GM03348 (cell line): ENCODE measurements around the gene PEX12.
"Not testable (repeated sequence)": the region's sequence is repeated elsewhere in the genome, so short reads cannot be mapped to it uniquely, and the experiment has no call there.

Experiments
- DNase-seq: peaks from one replicate; pipeline ENCODE4 v3.0.0; 2012; ENCODE audit warnings: low spot score

The PEX12 gene

GRCh38 chr17:35577830-35578196 is 558 bp downstream of the PEX12 start:
- DNase-seq, result peak; percentile 14

- no peak for DNase-seq
Measured at GRCh38 chr17:35575759-35576158, 2.6 kb downstream of the PEX12 start.

- no peak for DNase-seq
Measured at GRCh38 chr17:35569405-35569804, 9.0 kb downstream of the PEX12 start.

- DNase-seq, result peak; percentile 33
Measured at GRCh38 chr17:35568561-35568960, 9.8 kb downstream of the PEX12 start.

DNA sequence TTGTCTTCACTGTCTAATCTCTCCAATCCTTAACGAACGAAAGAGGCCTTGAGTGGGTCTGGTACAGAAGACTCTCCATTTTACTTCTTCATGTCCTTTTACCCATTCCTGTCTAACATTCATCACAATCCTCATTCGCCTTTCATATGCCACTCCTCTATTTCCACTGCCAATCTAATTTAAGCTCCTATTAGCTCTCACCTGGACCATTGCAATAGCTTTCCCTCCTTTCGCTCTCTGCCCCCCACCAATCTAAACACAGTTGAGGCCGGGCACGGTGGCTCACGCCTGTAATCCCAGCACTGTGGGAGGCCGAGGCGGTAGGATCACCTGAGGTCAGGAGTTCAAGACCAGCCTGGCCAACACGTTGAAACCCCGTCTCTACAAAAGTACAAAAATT is 11.4 kb downstream of the PEX12 start:
- DNase-seq, result no peak

DNA sequence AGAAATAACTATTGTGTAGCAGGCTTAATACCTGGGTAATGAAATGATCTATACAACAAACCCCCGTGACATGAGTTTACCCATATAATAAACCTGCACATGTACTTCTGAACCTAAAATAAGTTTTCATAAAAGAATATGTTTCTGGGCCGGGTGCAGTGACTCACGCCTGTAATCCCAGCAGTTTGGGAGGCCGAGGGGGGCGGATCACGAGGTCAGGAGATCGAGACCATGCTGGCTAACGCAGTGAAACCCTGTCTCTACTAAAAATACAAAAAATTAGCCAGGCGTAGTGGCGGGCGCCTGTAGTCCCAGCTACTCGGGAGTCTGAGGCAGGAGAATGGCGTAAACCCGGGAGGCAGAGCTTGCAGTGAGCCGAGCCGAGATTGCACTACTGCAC is 15.2 kb downstream of the PEX12 start:
- DNase-seq, result not testable (repeated sequence)

- no peak for DNase-seq
Measured at GRCh38 chr17:35560703-35561102, 17.7 kb downstream of the PEX12 start, which contains the start of gene SLFN14. TSS of gene SLFN14 (minus strand) at chr17:35560819. CDS start at chr17:35558062, 2,757 bp downstream.

- DNase-seq, result no peak
Measured at GRCh38 chr17:35559495-35560210, 18.7 kb downstream of the PEX12 start.

GRCh38 chr17:35557353-35557752 is 21.0 kb downstream of the PEX12 start:
- no peak for DNase-seq

DNA sequence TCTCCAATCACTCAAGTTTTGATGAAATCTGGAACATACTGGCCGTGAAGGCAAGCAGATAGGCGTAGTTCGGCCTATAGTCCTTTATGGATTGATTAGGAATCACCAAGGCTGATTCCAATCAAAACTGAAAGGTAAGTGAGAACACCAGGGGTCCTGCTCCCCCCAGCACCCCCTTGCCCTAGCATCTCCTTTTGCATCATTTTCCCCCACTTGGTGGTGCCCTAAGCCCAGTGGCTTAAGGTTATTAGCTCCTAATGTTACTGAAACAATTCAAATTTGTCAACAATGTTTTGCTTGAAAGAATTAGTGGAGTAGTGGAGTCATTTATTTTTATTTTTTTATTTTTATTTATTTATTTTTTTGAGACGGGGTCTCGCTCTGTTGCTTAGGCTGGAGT is 22.7 kb downstream of the PEX12 start:
- no peak for DNase-seq

- no peak for DNase-seq
Measured at GRCh38 chr17:35554668-35555067, 23.7 kb downstream of the PEX12 start.

DNA sequence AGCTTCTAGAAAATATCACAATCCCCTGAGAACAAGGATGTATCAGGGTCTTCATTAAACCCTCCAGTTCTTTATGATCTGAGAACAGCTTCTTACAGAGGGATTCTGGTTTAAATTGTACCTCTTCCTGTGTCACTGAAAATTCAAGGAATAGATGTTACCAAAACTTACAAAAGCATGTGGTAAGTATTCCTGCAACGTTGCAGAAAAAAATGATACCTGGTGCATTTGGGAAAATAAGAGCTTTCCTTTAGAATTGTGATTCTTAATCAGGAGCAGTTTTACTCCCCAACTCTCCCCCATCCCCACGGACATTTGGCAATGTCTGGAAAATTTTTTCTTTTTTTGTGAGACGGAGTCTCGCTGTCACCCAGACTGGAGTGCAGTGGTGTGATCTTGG is 25.1 kb downstream of the PEX12 start:
- no peak for DNase-seq

DNA sequence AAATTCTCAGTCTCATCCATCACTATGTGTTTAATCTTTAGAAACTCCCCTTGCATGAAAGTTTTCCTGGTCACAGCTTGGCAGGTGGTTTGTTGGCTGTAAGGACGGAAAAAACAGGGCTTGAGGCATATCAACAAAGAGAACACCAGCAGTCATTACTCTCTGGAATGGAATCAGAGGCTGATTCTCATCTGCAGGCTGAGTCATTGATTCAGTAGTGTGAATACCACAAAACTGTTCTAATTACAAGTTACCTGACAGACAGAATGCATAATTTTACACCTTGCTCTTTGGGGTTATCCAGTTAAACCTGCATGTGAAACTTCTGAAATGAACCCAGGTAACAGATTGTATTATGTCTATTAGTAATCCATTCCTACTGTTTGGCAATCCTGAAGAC is 29.4 kb downstream of the PEX12 start:
- no peak for DNase-seq

DNA sequence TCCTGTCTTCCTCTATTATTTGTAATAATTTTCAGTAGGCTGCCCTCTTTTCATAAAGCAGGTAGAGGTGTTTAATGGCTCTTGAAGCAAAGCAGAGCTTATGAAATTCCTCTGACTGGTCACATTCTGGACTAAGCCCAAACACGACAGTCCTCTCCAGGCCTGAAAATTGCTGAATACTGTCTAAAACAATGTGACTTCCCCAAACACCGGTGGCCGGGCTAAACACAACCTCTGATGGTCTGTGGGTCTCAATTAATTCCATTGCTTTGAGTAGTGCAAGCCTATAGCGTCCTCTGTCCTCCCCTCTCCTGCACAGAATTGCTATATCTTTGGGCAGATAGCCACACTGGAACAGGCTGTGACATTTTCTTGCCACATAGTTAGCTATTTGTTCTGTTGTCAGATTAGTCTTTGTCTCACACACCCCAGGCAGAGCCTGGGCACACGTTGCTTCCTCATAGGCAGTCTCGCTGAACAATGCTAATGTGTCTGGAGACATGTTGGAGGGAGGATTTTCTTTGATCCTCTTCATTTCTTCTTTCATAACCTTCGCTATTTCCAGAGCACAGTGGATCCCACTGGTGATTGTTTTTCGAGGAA is 30.1 kb downstream of the PEX12 start:
- DNase-seq, result no peak

DNA sequence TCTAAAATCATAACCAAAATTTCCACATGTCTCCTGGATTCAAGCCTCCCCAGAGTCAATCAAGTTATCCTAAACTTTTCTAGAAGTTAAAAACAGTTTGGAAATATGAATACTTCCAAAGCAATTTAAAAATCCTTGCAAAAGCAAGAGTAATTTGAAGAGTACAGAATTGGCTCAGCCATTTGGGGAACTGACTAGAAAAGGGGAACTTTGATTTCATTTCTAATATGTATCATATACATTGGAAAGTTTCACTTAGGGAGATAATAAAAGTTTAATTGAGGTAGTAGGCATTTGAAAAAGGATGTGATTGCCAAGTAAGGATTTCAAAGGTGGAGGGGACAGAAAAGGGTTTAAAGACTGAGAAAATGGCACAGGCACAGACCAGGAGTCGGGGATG is 31.9 kb downstream of the PEX12 start:
- no peak for DNase-seq

DNA sequence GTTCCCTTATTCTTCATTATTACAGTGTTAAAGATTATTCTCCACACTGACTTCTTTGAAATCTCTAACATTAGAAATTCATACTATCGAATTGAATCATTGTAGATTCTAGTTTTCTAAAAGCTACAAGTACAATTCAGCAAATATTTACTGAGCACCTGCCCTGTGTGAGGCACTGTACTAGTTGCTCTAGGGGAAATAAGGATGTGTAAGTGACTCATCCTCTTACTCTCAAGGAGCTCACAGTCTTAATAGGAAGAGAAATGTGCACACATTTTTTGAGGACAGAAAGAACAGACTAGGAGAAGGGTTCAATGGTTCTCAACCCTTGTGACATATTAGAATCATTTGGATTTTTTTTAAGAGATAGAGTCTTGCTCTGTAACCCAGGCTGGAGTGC is 33.2 kb downstream of the PEX12 start:
- DNase-seq, result no peak

GRCh38 chr17:35543856-35544255 is 34.5 kb downstream of the PEX12 start:
- no peak for DNase-seq

- no peak for DNase-seq
Measured at GRCh38 chr17:35542990-35543389, 35.4 kb downstream of the PEX12 start.

- no peak for DNase-seq
Measured at GRCh38 chr17:35541434-35541833, 36.9 kb downstream of the PEX12 start.

DNA sequence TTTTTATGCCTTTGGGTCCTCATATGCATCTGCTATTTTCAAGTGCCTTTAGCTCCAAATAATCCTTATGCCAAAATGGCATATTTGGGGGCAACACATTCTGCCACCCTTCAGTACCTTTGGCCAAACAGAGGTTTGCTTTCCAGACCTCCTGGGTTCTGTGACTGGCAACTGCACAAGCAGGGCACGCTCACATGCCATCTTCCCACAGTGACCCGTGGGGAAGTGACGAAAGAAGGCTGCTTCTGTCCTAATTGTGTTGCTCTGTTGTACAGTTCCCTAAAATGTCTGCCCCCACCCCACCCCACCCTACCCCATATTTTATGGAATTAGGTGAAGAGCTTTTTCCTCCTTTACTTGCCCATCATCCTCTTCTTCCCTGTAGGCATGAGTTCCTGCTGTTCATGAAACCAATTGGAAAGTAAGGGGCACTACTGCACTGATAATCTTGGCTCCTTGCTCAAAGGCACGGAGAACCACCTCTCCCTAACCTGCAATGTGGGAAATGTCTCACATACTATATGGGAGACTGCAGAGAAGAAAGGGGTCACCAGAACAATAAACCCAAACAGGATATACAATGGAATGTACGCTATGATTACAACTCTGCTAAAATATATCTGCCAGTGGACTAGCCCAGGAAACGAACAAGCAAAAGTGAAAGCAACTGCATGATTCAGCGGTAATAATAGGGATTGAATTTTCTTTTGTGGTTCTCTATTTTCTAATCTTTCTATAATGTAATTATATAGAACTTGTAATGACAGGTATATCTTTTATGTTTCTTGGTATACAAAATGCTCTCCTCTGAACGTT is 37.6 kb downstream of the PEX12 start:
- DNase-seq, result peak; percentile 18

DNA sequence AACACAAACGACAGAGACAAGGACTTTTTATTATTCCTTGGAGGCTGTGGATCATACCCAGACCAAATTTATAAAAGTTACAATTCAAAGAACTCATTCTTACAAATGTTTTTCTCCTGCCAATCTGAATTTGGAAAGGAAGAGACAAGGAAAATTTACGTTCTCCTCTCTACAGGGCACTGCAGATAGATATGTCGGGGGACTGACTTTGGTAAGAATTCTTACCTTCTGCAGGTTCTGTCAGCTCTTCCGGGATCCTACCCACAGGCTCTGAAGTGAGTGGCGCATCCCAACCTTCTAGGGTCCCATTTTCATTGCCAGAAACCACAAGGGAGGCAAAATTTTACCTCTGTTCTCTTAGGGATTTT is 38.7 kb downstream of the PEX12 start:
- DNase-seq, result no peak

DNA sequence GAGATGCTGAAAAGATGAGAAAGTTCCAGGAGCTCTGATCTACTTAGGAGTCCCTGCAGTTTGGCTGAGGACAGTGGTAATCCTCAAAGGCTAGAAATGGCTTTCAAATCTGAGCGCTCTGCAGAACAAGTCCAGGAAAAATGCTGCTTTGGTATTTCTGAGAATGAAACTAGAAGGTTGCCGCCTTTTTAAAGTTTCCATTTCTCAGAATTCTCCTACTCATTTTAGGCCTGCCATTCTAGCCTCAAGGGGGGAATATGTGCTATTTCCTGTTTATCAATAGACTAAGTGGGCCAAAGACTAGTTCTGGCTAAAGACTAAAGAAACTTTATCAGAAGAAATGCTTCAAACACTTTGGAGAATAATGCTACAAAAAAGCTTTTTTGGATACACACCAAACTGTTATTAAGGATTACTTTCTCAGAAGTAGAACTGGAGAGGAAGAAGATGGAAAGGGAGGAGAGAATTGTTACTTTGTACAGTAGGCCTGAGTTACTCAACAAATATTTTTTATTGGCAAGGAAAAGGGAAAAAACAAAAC is 40.7 kb downstream of the PEX12 start, which contains the start of gene SLFN12L:
TSS of gene SLFN12L (minus strand) at position 78 of the 541 bp plus-strand sequence. CDS start 15,314 bp downstream, outside the sequence.
- DNase-seq, result no peak

DNA sequence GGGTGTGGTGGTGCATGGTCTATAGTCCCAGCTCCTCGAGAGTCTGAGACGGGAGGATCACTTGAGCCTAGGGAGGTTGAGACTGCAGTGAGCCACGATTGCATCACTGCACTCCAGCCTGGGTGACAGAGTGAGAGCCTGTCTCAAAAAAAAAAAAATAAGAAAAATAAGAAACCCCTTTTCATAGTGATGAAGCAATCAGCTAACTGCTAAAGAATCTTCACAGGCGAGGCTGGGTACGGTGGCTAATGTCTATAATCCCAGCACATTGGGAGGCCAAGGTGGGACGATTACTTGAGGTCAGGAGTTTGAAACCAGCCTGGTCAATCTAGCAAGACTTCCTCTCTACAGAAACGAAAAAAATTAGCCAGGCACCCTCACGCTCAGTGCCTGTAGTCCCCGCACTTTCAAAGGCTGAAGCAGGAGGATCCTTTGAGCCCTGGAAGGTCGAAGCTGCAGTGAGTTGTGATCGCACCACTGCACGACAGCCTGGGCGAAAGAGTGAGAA is 41.7 kb downstream of the PEX12 start:
- DNase-seq, result no peak
